Activated naive CD4-positive, alpha-beta T cell treated with anti-CD3 and anti-CD28 coated beads, Interleukin-2, amount 50 U/mL, for 24 hours (primary cell): Measurements from ENCODE around the gene CDC42EP5.
"Not testable (repeated sequence)": the region's sequence is repeated elsewhere in the genome, so short reads cannot be mapped to it uniquely, and the experiment has no call there.

Experiments used
- H3K27ac Mint-ChIP-seq: one replicate; pipeline ENCODE4 v1.8.0; 2021; ENCODE audit warnings: mild to moderate bottlenecking, mixed read lengths
- H3K27me3 Mint-ChIP-seq: one replicate; pipeline ENCODE4 v1.8.0; 2021; ENCODE audit warnings: mixed read lengths
- H3K36me3 Mint-ChIP-seq: one replicate; pipeline ENCODE4 v1.8.0; 2021; ENCODE audit warnings: mixed read lengths
- H3K4me1 Mint-ChIP-seq: one replicate; pipeline ENCODE4 v1.8.0; 2021; ENCODE audit warnings: mixed read lengths
- H3K4me3 Mint-ChIP-seq: one replicate; pipeline ENCODE4 v1.8.0; 2021; ENCODE audit warnings: mild to moderate bottlenecking, mixed read lengths
- H3K9me3 Mint-ChIP-seq: one replicate; pipeline ENCODE4 v1.8.0; 2021; ENCODE audit warnings: mixed read lengths

The CDC42EP5 gene

GRCh38 chr19:54448774-54449700 lies 24.1 kb downstream of the CDC42EP5 start, which contains the start of gene LENG8:
Gene LENG8 (plus strand): TSS chr19:54449199. CDS start chr19:54451345, 2,146 bp downstream.
- Mint-ChIP-seq H3K4me3 (peak within 1 kb of the TSS; percentile 100), H3K36me3 (peaks cover 12% of the 10 kb centered on the region), H3K27ac (peak within 1 kb of the TSS; percentile 99), H3K9me3 (no peaks in the 10 kb centered on the region), H3K27me3 (no peaks in the 10 kb centered on the region), H3K4me1 (peaks cover 43% of the 10 kb centered on the region)

GRCh38 chr19:54448040-54448773 lies 24.9 kb downstream of the CDC42EP5 start:
- no peaks in the 10 kb centered on the region for H3K27me3 Mint-ChIP-seq
- H3K36me3 Mint-ChIP-seq, result peaks cover 13% of the 10 kb centered on the region
- H3K4me1 Mint-ChIP-seq, result peaks cover 44% of the 10 kb centered on the region
- no peaks in the 10 kb centered on the region for H3K9me3 Mint-ChIP-seq
- H3K27ac Mint-ChIP-seq, result peak overlapping the region; percentile 99
- H3K4me3 Mint-ChIP-seq, result peak overlapping the region; percentile 100

GRCh38 chr19:54446349-54446748 lies 26.7 kb downstream of the CDC42EP5 start:
- not testable (repeated sequence) for H3K9me3 Mint-ChIP-seq, H3K4me3 Mint-ChIP-seq, H3K27ac Mint-ChIP-seq, H3K27me3 Mint-ChIP-seq
- Mint-ChIP-seq H3K4me1 (peaks cover 34% of the 10 kb centered on the region), H3K36me3 (peaks cover 14% of the 10 kb centered on the region)

- Mint-ChIP-seq H3K4me1 (peaks cover 19% of the 10 kb centered on the region), H3K4me3 (no peak overlapping the region), H3K36me3 (peaks cover 5% of the 10 kb centered on the region), H3K27ac (no peak overlapping the region), H3K27me3 (no peaks in the 10 kb centered on the region), H3K9me3 (no peaks in the 10 kb centered on the region)
Measured at GRCh38 chr19:54444737-54445136, 28.4 kb downstream of the CDC42EP5 start.

- Mint-ChIP-seq H3K4me1 (peaks cover 22% of the 10 kb centered on the region), H3K9me3 (no peaks in the 10 kb centered on the region), H3K27ac (no peak overlapping the region), H3K36me3 (peaks cover 5% of the 10 kb centered on the region), H3K27me3 (no peaks in the 10 kb centered on the region), H3K4me3 (no peak overlapping the region)
Measured at GRCh38 chr19:54440641-54441040, 32.5 kb downstream of the CDC42EP5 start.

- no peaks in the 10 kb centered on the region for H3K27me3 Mint-ChIP-seq
- H3K4me1 Mint-ChIP-seq, result peaks cover 31% of the 10 kb centered on the region
- no peak overlapping the region for H3K27ac Mint-ChIP-seq
- H3K36me3 Mint-ChIP-seq, result peaks cover 5% of the 10 kb centered on the region
- H3K9me3 Mint-ChIP-seq, result no peaks in the 10 kb centered on the region
- no peak overlapping the region for H3K4me3 Mint-ChIP-seq
Measured at GRCh38 chr19:54439174-54439851, 33.8 kb downstream of the CDC42EP5 start.

- H3K36me3 Mint-ChIP-seq, result no peaks in the 10 kb centered on the region
- peaks cover 33% of the 10 kb centered on the region for H3K4me1 Mint-ChIP-seq
- H3K27me3 Mint-ChIP-seq, result no peaks in the 10 kb centered on the region
- no peak overlapping the region for H3K4me3 Mint-ChIP-seq
- peak overlapping the region; percentile 46 for H3K27ac Mint-ChIP-seq
- no peaks in the 10 kb centered on the region for H3K9me3 Mint-ChIP-seq
Measured at GRCh38 chr19:54436628-54437252, 36.4 kb downstream of the CDC42EP5 start.

GRCh38 chr19:54436031-54436523 lies 37.0 kb downstream of the CDC42EP5 start:
- Mint-ChIP-seq H3K36me3 (no peaks in the 10 kb centered on the region), H3K4me1 (peaks cover 37% of the 10 kb centered on the region), H3K27ac (no peak overlapping the region), H3K4me3 (no peak overlapping the region), H3K9me3 (no peaks in the 10 kb centered on the region), H3K27me3 (no peaks in the 10 kb centered on the region)

GRCh38 chr19:54435551-54436016 lies 37.5 kb downstream of the CDC42EP5 start:
- H3K9me3 Mint-ChIP-seq, result no peaks in the 10 kb centered on the region
- no peak overlapping the region for H3K4me3 Mint-ChIP-seq
- H3K4me1 Mint-ChIP-seq, result peaks cover 39% of the 10 kb centered on the region
- no peak overlapping the region for H3K27ac Mint-ChIP-seq
- H3K27me3 Mint-ChIP-seq, result no peaks in the 10 kb centered on the region
- no peaks in the 10 kb centered on the region for H3K36me3 Mint-ChIP-seq

- no peak overlapping the region for H3K4me3 Mint-ChIP-seq
Measured at GRCh38 chr19:54434873-54435214, 38.3 kb downstream of the CDC42EP5 start.

GRCh38 chr19:54434112-54434872 lies 38.8 kb downstream of the CDC42EP5 start:
- Mint-ChIP-seq H3K36me3 (no peaks in the 10 kb centered on the region), H3K4me1 (peaks cover 36% of the 10 kb centered on the region), H3K27ac (peak overlapping the region; percentile 46), H3K27me3 (no peaks in the 10 kb centered on the region), H3K9me3 (no peaks in the 10 kb centered on the region), H3K4me3 (no peak overlapping the region)

More at GRCh38 chr19:54434873-54435214, 38.3 kb downstream of the CDC42EP5 start:
- H3K9me3 Mint-ChIP-seq, result no peaks in the 10 kb centered on the region
- no peaks in the 10 kb centered on the region for H3K27me3 Mint-ChIP-seq
- peaks cover 39% of the 10 kb centered on the region for H3K4me1 Mint-ChIP-seq
- no peak overlapping the region for H3K27ac Mint-ChIP-seq
- H3K36me3 Mint-ChIP-seq, result no peaks in the 10 kb centered on the region

- Mint-ChIP-seq H3K4me3 (no peak overlapping the region), H3K4me1 (peaks cover 32% of the 10 kb centered on the region), H3K27me3 (no peaks in the 10 kb centered on the region), H3K27ac (peak overlapping the region; percentile 46), H3K9me3 (no peaks in the 10 kb centered on the region), H3K36me3 (no peaks in the 10 kb centered on the region)
Measured at GRCh38 chr19:54433697-54434096, 39.4 kb downstream of the CDC42EP5 start.

- H3K36me3 Mint-ChIP-seq, result no peaks in the 10 kb centered on the region
- no peaks in the 10 kb centered on the region for H3K9me3 Mint-ChIP-seq
- H3K27ac Mint-ChIP-seq, result no peak overlapping the region
- peaks cover 24% of the 10 kb centered on the region for H3K4me1 Mint-ChIP-seq
- H3K4me3 Mint-ChIP-seq, result no peak overlapping the region
- H3K27me3 Mint-ChIP-seq, result peaks cover 2% of the 10 kb centered on the region
Measured at GRCh38 chr19:54432144-54432738, 40.9 kb downstream of the CDC42EP5 start.

GRCh38 chr19:54431255-54431838 lies 41.7 kb downstream of the CDC42EP5 start:
- no peaks in the 10 kb centered on the region for H3K9me3 Mint-ChIP-seq
- H3K4me1 Mint-ChIP-seq, result peaks cover 20% of the 10 kb centered on the region
- H3K36me3 Mint-ChIP-seq, result no peaks in the 10 kb centered on the region
- H3K27me3 Mint-ChIP-seq, result peaks cover 5% of the 10 kb centered on the region
- H3K27ac Mint-ChIP-seq, result no peak overlapping the region
- H3K4me3 Mint-ChIP-seq, result no peak overlapping the region
